HT1080 (cell line): Measurements from ENCODE around the gene RCC1. TPM values are rescaled to one million over a fixed set of nuclear protein-coding genes. Genes with fewer than 3 reads are reported as not detected.
"Not testable (repeated sequence)": the region's sequence is repeated elsewhere in the genome, so short reads cannot be mapped to it uniquely, and the experiment has no call there.

Source experiments
- DNase-seq: peaks from one replicate; pipeline ENCODE4 v3.0.0-alpha.2; 2015; ENCODE audit warnings: low read depth
- small RNA-seq: library from RNA; depleted of rRNA; stranded (forward); fragments of <200 nt; gene quantifications from one replicate; pipeline ENCODE3, GENCODE V24; 2014
- total RNA-seq: library from RNA; depleted of rRNA; stranded (reverse); fragments of >200 nt; shearing (Covaris generic); gene quantifications from 2 replicates; pipeline ENCODE4 v1.2.3, GENCODE V29; 2014; rRNA removed

The RCC1 gene
- total RNA-seq, 1 experiment from 2014 or later: 163 TPM

DNA sequence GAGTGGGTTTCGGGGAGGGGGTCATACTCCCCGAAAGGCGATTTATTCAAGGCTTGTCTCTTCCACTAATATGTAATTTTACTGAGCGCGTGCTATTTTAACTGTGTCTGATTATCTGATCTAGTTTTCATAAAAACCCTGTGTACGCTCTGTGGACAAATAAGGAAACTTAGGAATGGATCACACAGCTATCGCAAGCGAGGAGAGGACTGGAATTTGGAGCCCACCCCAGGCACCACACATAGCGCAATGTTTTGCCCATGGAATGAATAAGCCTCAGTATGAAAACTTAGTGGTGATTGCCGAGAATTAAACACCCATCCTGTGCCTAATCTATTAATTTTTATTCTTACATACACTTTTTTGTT, 76.4 kb downstream of the RCC1 start:
- DNase-seq: no peak

DNA sequence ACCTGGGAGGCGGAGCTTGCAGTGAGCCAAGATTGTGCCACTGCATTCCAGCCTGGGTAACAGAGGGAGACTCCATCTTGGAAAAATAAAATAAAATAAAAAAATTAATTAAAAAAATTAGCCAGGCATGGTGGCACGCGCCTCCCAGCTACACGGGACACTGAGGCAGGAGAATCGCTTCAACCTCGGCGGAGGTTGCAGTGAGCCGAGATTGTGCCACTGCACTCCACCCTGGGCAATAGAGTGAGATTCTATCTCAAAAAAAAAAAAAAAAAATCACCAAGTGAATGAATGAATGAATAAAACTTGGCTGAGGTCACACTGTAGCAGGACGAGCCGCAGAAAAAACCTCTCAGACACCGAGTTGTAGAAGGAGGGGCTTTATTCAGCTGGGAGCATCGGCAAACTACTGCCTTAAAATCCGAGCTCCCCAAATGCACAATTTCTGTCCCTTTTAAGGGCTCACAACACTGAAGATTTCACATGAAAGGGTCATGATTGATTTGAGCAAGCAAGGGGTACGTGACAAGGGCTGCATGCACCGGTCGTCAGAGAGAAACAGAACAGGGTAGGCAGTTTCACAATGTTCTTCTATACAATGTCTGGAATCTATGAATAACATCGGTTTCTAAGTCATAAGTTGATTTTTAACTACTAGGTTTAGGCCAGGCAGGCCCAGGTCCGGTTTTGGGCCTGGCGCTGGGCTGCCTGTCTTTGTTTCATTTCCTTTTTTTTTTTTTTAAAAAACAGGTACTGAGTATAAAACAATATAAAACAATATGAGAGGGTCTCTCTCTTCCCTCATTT, 80.9 kb downstream of the RCC1 start:
- DNase-seq: not testable (repeated sequence)

Small RNAs within 50 kb of the gene (small RNA-seq; reads per million reads assigned to genes)
- gene RNU6ATAC27P (not detected), gene SNORA16A (not detected), gene SNORA44 (not detected), gene SNORA61 (not detected), gene SNORA73A (not detected), gene SNORA73B (73.4 reads per million, percentile 95 among the genes with 10 or more reads in this experiment), gene SNORD99 (34,585 reads per million, percentile 100 among the genes with 10 or more reads in this experiment)

Other genes starting within 250 kb of the RCC1 start
- gene SESN2, start 246.5 kb upstream of the RCC1 start, total RNA-seq: 20.7 and 24.6 TPM in 2 replicates
- 16.6 and 19.3 TPM in 2 replicates for gene MED18, start 177.0 kb upstream of the RCC1 start, total RNA-seq
- 9.4 and 15.6 TPM in 2 replicates for gene PHACTR4, start 136.3 kb upstream of the RCC1 start, total RNA-seq
- gene TRNAU1AP, start 47.0 kb downstream of the RCC1 start, total RNA-seq: 18.9 and 26.4 TPM in 2 replicates
- gene RAB42, start 86.2 kb downstream of the RCC1 start, total RNA-seq: not detected in 2 replicates
- 40.7 and 44.0 TPM in 2 replicates for gene TAF12, start 137.0 kb downstream of the RCC1 start, total RNA-seq
- not detected in 2 replicates for gene RNU11, start 142.6 kb downstream of the RCC1 start, total RNA-seq
- 7.7 and 9.2 TPM in 2 replicates for gene GMEB1, start 162.7 kb downstream of the RCC1 start, total RNA-seq
- 62.7 and 101 TPM in 2 replicates for gene YTHDF2, start 230.9 kb downstream of the RCC1 start, total RNA-seq